ENCODE measurements around the gene SLC39A8.

GRCh38 chr4:102250341-102250740, 94.9 kb downstream of the SLC39A8 start:
- TF ChIP-seq HOXA7 (CRISPR knock-in tag; IDR thresholded peaks at IDR 0.05; ENCODE audit: borderline replicate concordance) = no peak
- TF ChIP-seq CTCF (tag by site-specific recombination; IDR thresholded peaks at IDR 0.05) = no peak
